GM18505 (cell line): Measurements from ENCODE around the gene MPPED2.

Source experiments
- ATAC-seq: cut with Tn5 transposase; IDR thresholded peaks from one replicate; pipeline ENCODE4 v1.9.1; 2021; ENCODE audit not compliant: unreplicated experiment
- POLR2A ChIP-seq: IDR thresholded peaks from 4 replicates; pipeline ENCODE4 v1.6.1; 2011; ENCODE audit warnings: borderline replicate concordance; ENCODE audit not compliant: insufficient read depth, insufficient read length; ENCODE audit errors: extremely low read depth

MPPED2 gene

DNA sequence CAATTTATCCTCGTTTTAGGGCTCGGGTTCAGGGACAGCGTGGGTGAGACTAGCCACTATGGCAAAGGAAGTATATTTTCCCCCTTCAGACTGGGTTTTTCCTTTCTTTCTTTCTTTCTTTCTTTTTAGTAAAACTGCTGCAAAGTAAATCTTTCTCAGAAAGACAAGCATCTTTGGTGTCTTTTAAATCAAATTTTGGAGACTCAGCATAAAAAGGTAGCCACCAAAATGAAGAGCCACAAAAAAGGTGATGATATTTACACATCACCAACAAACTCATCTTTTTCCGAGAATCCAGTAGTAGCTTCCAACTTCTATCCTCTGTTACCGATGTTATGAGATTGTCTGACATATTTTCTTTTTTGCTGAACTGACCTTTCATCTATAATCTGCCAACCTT is 88.6 kb downstream of the MPPED2 start:
- ATAC-seq = no peak
- no peak for TF ChIP-seq POLR2A

- ATAC-seq = no peak
- no peak for TF ChIP-seq POLR2A
Observed at GRCh38 chr11:30496935-30497334, 89.2 kb downstream of the MPPED2 start.

DNA sequence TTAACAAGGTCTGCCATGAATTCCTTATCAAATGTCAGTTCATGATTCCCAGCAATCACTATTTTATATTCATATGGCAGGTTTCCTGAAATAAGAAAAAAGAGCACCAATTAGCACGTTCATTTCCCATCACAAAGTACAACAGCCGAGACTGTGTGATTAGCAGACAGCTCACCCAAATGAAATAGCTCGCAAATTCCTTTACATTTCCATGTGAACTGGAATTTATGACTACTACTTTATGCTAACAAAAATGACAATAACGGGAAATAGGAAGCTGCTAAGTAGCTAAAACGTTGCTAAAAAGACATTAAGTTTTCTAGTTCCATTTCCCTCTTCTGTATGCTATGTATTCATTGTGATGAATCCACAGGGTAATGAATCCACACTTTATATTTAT is 90.7 kb downstream of the MPPED2 start:
- ATAC-seq = no peak
- no peak for TF ChIP-seq POLR2A

- TF ChIP-seq POLR2A = no peak
Observed at GRCh38 chr11:30489511-30489910, 96.6 kb downstream of the MPPED2 start.

GRCh38 chr11:30489076-30489475 is 97.1 kb downstream of the MPPED2 start:
- no peak for ATAC-seq
- no peak for TF ChIP-seq POLR2A

More at GRCh38 chr11:30489511-30489910, 96.6 kb downstream of the MPPED2 start:
- no peak for ATAC-seq

DNA sequence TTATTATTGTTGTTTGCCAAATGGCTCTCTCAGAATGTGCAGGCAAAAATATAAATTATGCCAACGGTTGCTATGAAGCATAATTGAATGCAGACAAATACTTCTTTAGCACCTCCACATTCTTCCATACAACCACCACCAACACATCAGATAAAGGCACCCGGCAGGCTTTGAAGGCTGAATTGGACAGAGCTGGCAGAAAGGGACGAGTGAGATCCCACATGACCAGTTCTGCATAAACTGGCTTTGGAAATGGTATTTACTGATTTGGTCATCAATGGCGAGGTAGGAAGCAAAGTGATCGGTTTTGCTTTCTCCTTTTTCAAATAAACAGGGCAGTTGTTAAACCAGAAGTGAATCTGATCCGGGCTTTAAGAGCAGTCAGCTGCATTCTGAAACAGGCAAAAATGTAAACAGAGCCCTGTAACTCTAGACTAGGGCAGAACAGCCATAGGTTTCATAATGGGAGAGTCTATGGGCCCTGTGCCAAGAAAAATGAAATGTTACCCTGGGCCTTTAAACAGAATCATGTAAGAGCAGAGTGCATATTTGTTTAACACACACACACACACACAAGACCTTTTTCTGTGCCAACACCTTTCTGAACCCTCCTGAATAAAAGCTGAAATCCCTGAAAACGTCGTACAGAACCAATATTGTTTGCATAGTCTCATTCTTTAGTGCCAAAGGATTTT is 97.7 kb downstream of the MPPED2 start:
- no peak for ATAC-seq

DNA sequence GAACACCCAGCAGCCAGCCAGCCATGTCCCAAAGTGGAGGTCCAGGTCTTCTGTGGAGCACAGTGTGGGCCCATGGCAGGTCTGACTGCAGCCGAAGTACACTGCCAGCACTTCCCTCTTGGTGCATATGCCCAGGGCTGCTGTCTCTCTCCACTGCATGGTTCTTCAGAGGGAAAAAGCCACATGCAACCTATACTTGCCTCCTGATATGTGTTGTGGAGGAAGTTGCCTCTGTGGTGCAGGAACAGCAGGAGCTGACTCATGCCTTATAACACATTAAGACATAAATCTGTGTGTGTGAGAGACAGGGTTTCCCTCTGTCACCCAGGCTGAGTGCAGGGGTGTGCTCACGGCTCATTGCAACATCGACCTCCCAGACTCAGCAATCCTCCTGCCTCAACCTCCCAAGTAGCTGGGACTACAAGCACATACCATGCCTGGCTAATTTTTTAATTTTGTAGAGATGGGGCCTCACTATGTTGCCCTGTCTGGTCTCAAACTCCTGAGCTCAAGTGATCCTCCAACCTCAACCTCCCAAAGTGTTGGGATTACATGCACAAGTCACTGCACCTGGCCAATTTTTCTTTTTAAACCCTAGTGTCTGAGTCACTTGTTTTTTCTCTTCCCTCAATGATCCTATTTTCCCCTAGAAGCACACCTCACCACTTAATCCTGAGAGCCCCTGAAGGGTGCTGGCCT is 98.8 kb downstream of the MPPED2 start:
- no peak for ATAC-seq
- TF ChIP-seq POLR2A = no peak

More for the DNA sequence above, 97.7 kb downstream of the MPPED2 start:
- TF ChIP-seq POLR2A = no peak

DNA sequence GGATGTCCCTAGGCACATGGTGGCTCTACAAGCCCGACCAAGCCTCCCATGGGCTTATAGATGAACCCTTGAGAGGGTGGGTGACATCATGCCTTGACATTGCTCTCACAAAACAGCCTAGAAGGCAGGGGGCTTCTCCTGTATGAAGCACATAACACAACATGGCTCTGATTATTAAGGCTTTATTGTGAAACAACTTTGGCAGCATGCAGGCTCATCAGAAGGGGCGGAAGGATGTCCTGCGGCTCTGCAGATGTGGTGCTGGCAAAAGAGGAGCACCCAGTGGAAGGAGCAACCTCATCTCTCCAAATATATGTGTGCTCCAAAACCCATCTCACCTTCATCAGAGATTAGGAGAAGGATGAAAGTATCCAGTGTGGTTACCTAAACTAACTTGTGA is 100.4 kb downstream of the MPPED2 start:
- TF ChIP-seq POLR2A = no peak
- ATAC-seq = no peak

- ATAC-seq = no peak
Observed at GRCh38 chr11:30485222-30485621, 100.9 kb downstream of the MPPED2 start.

DNA sequence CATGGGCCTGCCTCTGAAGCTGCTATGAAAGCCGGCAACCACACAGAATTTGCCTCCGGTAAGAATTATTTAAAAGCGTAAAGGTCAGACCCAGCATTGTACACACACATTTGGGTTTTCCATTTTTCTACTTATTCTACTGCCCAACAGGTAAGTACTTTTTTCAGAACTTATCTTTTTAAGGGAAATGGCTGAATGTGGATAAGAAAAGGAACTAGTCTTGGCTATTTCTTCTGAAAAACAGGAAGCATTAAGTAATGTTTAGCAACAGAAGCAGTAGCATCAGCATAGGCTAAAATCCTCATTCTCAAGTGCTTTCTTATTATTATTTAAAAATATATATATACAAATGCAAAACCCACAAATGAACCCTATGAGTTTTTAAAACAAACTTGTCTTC is 103.1 kb downstream of the MPPED2 start:
- no peak for ATAC-seq
- TF ChIP-seq POLR2A = no peak

More at GRCh38 chr11:30485222-30485621, 100.9 kb downstream of the MPPED2 start:
- TF ChIP-seq POLR2A = no peak

- no peak for TF ChIP-seq POLR2A
- ATAC-seq = no peak
Observed at GRCh38 chr11:30481796-30482195, 104.4 kb downstream of the MPPED2 start.

GRCh38 chr11:30481330-30481729 is 104.8 kb downstream of the MPPED2 start:
- ATAC-seq = no peak
- no peak for TF ChIP-seq POLR2A

DNA sequence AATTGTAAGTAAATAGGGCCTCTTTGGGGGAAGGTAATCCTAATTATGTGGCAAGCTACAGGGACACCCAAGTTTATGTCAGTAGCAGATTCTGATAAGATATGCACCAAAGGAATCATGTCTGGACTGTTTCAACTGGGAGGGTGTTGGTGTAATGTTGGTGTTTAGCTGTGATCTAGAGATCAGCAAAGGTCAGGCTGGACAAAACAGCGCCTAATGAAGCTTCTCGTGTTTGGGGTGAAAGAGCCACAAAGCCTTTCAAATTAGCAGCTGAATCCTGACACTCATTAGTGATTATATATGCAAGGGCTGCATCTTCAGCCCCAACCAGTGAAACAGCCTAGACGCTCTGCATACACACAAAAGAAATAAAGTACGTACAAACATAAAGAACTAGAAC is 106.3 kb downstream of the MPPED2 start:
- ATAC-seq = no peak
- no peak for TF ChIP-seq POLR2A

GRCh38 chr11:30478923-30479322 is 107.2 kb downstream of the MPPED2 start:
- TF ChIP-seq POLR2A = no peak
- no peak for ATAC-seq
